Lower lobe of right lung (tissue), 2 donors: ENCODE measurements around the gene ASIC1. TPM values are rescaled to one million over a fixed set of nuclear protein-coding genes. Genes with fewer than 3 reads are reported as not detected.

Source experiments
- ATAC-seq, 2 donors: fragments of 200-7000 bp; cut with Tn5 transposase; one replicate each; pipeline ENCODE4 v1.9.1; 2020 to 2022; ENCODE audit warnings: mild to moderate bottlenecking in 2 of 2, moderate library complexity in 2 of 2
- DNase-seq: peaks from one replicate; pipeline ENCODE4 v3.0.0-alpha.2; 2020
- H3K27ac ChIP-seq: fragments of 200-600 bp; one replicate; pipeline ENCODE4 v1.8.0; 2022
- H3K27me3 ChIP-seq: fragments of 200-600 bp; one replicate; pipeline ENCODE4 v1.8.0; 2022; ENCODE audit warnings: low read depth
- H3K36me3 ChIP-seq: fragments of 200-600 bp; one replicate; pipeline ENCODE4 v1.8.0; 2022; ENCODE audit warnings: mild to moderate bottlenecking
- H3K4me1 ChIP-seq: fragments of 200-600 bp; one replicate; pipeline ENCODE4 v1.8.0; 2022
- H3K4me3 ChIP-seq: fragments of 200-600 bp; one replicate; pipeline ENCODE4 v1.8.0; 2022; ENCODE audit warnings: mild to moderate bottlenecking
- H3K9me3 ChIP-seq: fragments of 200-600 bp; one replicate; pipeline ENCODE4 v1.8.0; 2022
- CTCF ChIP-seq: fragments of 200-600 bp; IDR thresholded peaks from one replicate; pipeline ENCODE4 v1.8.0; 2022; ENCODE audit warnings: antibody characterized with exemption, mild to moderate bottlenecking
- intact Hi-C: fragments of 100-400 bp; cut with DNase I; formaldehyde crosslinking; loops from one replicate; pipeline ENCODE4 v1.11.0; 2022
- long read RNA-seq: library from polyadenylated mRNA; unstranded; transcript quantifications from one replicate; pipeline ENCODE4 v2.0.0, GENCODE V29; 2021
- total RNA-seq: library from RNA; stranded (reverse); fragmentation: NEBNext Ultra II Directional; extraction: Animal tissue kit (Norgen Biotek cat#: 25700); gene quantifications from one replicate; pipeline ENCODE4 v1.2.1, GENCODE V29; 2021
- donor health status: DM: no; HTN: yes; CAD: no; lungs with severe emphysema.

Gene ASIC1
- total RNA-seq = 1.6 TPM
- long read RNA-seq, partial matches to known transcripts = 1 of 1 reads
- long read RNA-seq, other reads (novel, unspliced or antisense) = 0 of 1 reads

GRCh38 chr12:50057000-50057841 is at the start of gene ASIC1:
Gene ASIC1 (plus strand): TSS chr12:50057596. CDS start chr12:50058767, 1,171 bp downstream.
- TF ChIP-seq CTCF = no peak
- Histone ChIP-seq H3K9me3 (no peaks in the 10 kb centered on the region), H3K4me3 (peak within 1 kb of the TSS; percentile 64), H3K27me3 (peaks cover 16% of the 10 kb centered on the region), H3K36me3 (no peaks in the 10 kb centered on the region), H3K4me1 (peaks cover 17% of the 10 kb centered on the region), H3K27ac (no peak within 1 kb of the TSS)
- intact Hi-C loops = no loop called here
- peak; percentile 73 for DNase-seq
- ATAC-seq = peak; percentile 75 to 82

DNA sequence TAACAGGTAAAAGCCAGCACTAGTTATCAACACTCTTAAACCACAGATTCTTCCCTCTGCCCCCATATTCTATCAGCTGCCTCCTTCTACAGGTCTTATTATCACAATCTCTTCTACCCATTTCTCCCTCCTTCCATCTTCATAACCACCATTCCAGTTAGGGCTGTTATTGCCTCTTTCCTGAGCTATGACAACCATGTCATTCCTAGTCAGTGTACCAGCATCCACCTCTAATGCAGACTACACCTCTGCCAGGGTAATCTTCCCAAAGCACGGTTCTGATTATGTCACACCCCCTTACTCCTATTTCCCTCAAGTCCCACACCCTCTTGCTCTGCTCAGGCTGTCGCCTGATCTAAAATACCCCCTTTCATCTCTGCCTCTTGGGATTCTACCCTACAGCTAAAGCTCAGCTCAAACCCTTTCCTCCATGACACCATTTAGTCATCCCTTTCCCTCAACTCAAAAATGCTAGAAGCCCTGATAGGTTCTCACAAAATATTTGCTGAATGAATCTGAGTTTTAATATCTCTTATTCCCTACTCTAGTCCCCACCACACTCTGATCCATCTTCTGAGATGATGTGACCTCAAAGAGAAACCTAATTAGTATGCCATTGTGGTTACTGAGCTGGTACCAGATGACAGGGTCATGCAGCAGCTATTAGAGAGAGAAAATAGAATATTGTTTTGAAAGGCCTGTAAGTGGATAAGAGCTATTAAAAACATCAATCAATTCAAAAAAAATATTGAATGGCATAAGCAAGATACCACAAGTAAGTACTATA is 43.8 kb upstream of the ASIC1 start:
- no peak overlapping the region for H3K4me3 ChIP-seq
- intact Hi-C loops = no loop called here
- no peak overlapping the region for H3K27ac ChIP-seq
- ATAC-seq = no peak
- no peaks in the 10 kb centered on the region for H3K36me3 ChIP-seq
- H3K9me3 ChIP-seq = no peaks in the 10 kb centered on the region
- TF ChIP-seq CTCF = no peak
- no peaks in the 10 kb centered on the region for H3K27me3 ChIP-seq
- peaks cover 9% of the 10 kb centered on the region for H3K4me1 ChIP-seq
- DNase-seq = no peak

DNA sequence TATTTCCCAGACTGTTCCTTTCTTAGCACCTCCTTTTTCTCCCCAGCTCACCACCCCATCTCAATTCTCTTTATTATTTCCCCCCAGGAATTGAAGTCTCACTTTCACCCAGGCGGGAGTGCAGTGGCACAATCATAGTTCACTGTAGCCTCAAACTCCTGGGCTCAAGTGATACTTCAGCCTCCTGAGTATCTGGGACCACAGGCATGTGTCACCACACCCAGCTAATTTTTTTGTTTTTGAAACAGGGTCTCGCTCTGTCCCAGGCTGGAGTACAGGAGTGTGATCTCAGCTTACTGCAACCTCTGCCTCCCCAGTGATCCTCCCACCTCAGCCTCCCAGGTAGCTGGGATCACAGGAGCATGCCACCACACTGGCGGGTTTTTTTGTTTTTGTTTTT is 43.1 kb upstream of the ASIC1 start:
- ATAC-seq = peak; percentile 31 to 60
- no peak for DNase-seq
- Histone ChIP-seq H3K9me3 (no peaks in the 10 kb centered on the region), H3K4me1 (peaks cover 9% of the 10 kb centered on the region), H3K27me3 (no peaks in the 10 kb centered on the region), H3K36me3 (no peaks in the 10 kb centered on the region), H3K27ac (no peak overlapping the region), H3K4me3 (no peak overlapping the region)
- intact Hi-C loops = no loop called here
- TF ChIP-seq CTCF = no peak

DNA sequence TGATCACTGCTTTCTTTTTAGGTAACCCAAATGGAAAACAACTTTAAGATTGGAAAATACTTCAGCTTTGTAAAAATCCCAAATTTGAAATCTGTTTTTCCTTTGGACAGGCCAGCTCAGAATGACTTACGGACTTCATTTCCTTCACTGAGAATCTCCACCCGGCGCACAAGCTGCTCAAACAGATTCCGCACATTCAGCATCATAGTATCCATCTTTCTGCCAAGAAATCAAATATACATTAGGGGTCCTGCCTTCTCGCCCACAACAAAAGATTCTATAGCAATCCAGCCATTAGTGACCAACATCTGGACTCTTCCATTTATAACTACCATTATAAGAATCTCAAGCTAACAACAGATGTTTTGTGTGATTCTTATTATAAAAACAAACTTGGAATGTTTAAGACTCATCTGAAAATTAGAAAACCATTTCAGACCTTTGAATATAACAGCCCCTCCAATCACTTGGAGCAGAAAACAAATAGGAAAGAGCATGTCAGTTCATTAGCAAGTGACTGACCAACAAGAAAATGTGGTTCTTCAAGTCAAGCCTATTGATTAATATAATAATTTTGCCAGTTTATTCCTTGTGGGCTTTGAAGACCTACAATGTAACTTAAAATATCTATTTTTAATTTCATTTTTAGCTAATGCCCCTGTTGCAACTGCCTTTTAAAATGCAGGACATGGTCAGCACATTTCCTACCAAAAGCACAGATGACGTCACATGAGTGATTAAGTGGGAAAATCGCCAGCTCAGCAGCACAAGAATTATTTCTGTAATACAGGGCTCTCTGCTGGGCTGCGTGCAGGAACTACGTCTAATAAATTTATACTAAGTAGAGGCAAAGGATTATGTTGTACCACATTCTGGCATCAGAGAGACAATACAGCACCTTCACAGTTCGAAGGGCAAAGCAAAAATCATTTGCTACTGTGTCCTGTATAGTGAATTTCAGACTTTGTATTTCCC is 40.6 kb upstream of the ASIC1 start:
- Histone ChIP-seq H3K4me3 (no peak overlapping the region), H3K27me3 (no peaks in the 10 kb centered on the region), H3K4me1 (peaks cover 9% of the 10 kb centered on the region), H3K27ac (peak overlapping the region; percentile 61), H3K36me3 (no peaks in the 10 kb centered on the region), H3K9me3 (no peaks in the 10 kb centered on the region)
- TF ChIP-seq CTCF = no peak
- no peak for DNase-seq
- ATAC-seq = peak; percentile 78 to 89
- intact Hi-C loops = no loop called here

GRCh38 chr12:50017641-50018040 is 39.8 kb upstream of the ASIC1 start:
- no peak for TF ChIP-seq CTCF
- ATAC-seq = peak; percentile 69 to 80
- intact Hi-C loops = no loop called here
- no peak overlapping the region for H3K4me3 ChIP-seq
- peak; percentile 59 for DNase-seq
- H3K36me3 ChIP-seq = no peaks in the 10 kb centered on the region
- H3K27me3 ChIP-seq = no peaks in the 10 kb centered on the region
- peak overlapping the region; percentile 61 for H3K27ac ChIP-seq
- peaks cover 9% of the 10 kb centered on the region for H3K4me1 ChIP-seq
- H3K9me3 ChIP-seq = no peaks in the 10 kb centered on the region
